DOHH2 (cell line): ENCODE measurements around the gene AKAP8L.

ENCODE experiments used
- H3F3A ChIP-seq: fragments of 200-600 bp; sonication (generic), shearing (Covaris generic); 2 replicates; pipeline ENCODE4 v1.6.0; 2016; ENCODE audit warnings: antibody characterized with exemption, mild to moderate bottlenecking; ENCODE audit not compliant: control insufficient read depth, insufficient read depth
- H3K27ac ChIP-seq: fragments of 200-600 bp; sonication (generic); 2 replicates; pipeline ENCODE4 v1.5.1; 2014; ENCODE audit warnings: low read depth, mild to moderate bottlenecking, low read length, moderate library complexity
- H3K27me3 ChIP-seq: fragments of 200-600 bp; sonication (generic); 2 replicates; pipeline ENCODE4 v1.6.1; 2014; ENCODE audit warnings: mild to moderate bottlenecking, low read length, mixed read lengths; ENCODE audit not compliant: control insufficient read depth
- H3K36me3 ChIP-seq: fragments of 200-600 bp; sonication (generic); 2 replicates; pipeline ENCODE4 v1.6.1; 2014; ENCODE audit warnings: mild to moderate bottlenecking, low read length, moderate library complexity, mixed read lengths; ENCODE audit not compliant: control insufficient read depth
- H3K4me1 ChIP-seq: fragments of 200-600 bp; sonication (generic); 2 replicates; pipeline ENCODE4 v1.6.1; 2014; ENCODE audit warnings: mild to moderate bottlenecking, low read length, mixed read lengths; ENCODE audit not compliant: control insufficient read depth
- H3K4me2 ChIP-seq: fragments of 200-600 bp; sonication (generic); 2 replicates; pipeline ENCODE4 v1.6.0; 2014; ENCODE audit warnings: mild to moderate bottlenecking, low read length, moderate library complexity
- H3K4me3 ChIP-seq: fragments of 200-600 bp; sonication (generic); 2 replicates; pipeline ENCODE4 v1.5.1; 2014; ENCODE audit warnings: mild to moderate bottlenecking, low read length, mixed read lengths
- H3K79me2 ChIP-seq: fragments of 200-600 bp; sonication (generic); 2 replicates; pipeline ENCODE4 v1.6.1; 2014; ENCODE audit warnings: mild to moderate bottlenecking, low read length, mixed read lengths; ENCODE audit not compliant: control insufficient read depth
- H3K9me2 ChIP-seq: fragments of 200-600 bp; sonication (generic); replicated peaks from 2 replicates; pipeline ENCODE4 v1.6.1; 2014; ENCODE audit warnings: mild to moderate bottlenecking, low read length, mixed read lengths; ENCODE audit not compliant: control insufficient read depth
- H3K9me3 ChIP-seq: fragments of 200-600 bp; sonication (generic); 2 replicates; pipeline ENCODE4 v1.6.1; 2014; ENCODE audit warnings: antibody characterized with exemption, low read length, mixed read lengths; ENCODE audit not compliant: control insufficient read depth, insufficient read depth
- H4K20me1 ChIP-seq: fragments of 200-600 bp; sonication (generic); 2 replicates; pipeline ENCODE4 v1.6.0; 2014; ENCODE audit warnings: low read depth, mild to moderate bottlenecking, antibody characterized with exemption, low read length, moderate library complexity; ENCODE audit not compliant: control insufficient read depth, insufficient read depth
- CTCF ChIP-seq: fragments of 200-600 bp; sonication (generic); IDR thresholded peaks from one replicate; pipeline ENCODE4 v1.5.1; 2014; ENCODE audit warnings: antibody characterized with exemption, mild to moderate bottlenecking, low read depth, low read length; ENCODE audit not compliant: poor library complexity, severe bottlenecking
- EZH2phosphoT487 ChIP-seq: fragments of 200-600 bp; sonication (generic); IDR thresholded peaks from 2 replicates; pipeline ENCODE4 v1.6.1; 2017; ENCODE audit warnings: borderline replicate concordance, mild to moderate bottlenecking, antibody characterized with exemption, low read length, moderate library complexity, mixed read lengths

Gene AKAP8L

GRCh38 chr19:15427991-15428471 lies 9.2 kb upstream of the AKAP8L start:
- Histone ChIP-seq H3F3A (no peaks in the 10 kb centered on the region), H3K4me2 (no peak overlapping the region), H3K36me3 (peaks cover 82% of the 10 kb centered on the region), H3K4me3 (no peak overlapping the region), H3K9me2 (no peaks in the 10 kb centered on the region), H3K27me3 (no peaks in the 10 kb centered on the region), H4K20me1 (peaks cover 9% of the 10 kb centered on the region), H3K27ac (no peak overlapping the region), H3K9me3 (no peaks in the 10 kb centered on the region), H3K4me1 (peaks cover 17% of the 10 kb centered on the region), H3K79me2 (peaks cover 45% of the 10 kb centered on the region)
- TF ChIP-seq EZH2phosphoT487 (no peak), CTCF (no peak)

GRCh38 chr19:15427350-15427700 lies 8.5 kb upstream of the AKAP8L start:
- no peak overlapping the region for H3K27ac ChIP-seq
- H3K79me2 ChIP-seq = peaks cover 41% of the 10 kb centered on the region
- TF ChIP-seq EZH2phosphoT487 (no peak), CTCF (no peak)
- H3K27me3 ChIP-seq = no peaks in the 10 kb centered on the region
- H3K9me2 ChIP-seq = no peaks in the 10 kb centered on the region
- peaks cover 15% of the 10 kb centered on the region for H3K4me1 ChIP-seq
- H3K9me3 ChIP-seq = no peaks in the 10 kb centered on the region
- H3K36me3 ChIP-seq = peaks cover 89% of the 10 kb centered on the region
- H3K4me2 ChIP-seq = no peak overlapping the region
- no peak overlapping the region for H3K4me3 ChIP-seq
- H3F3A ChIP-seq = no peaks in the 10 kb centered on the region
- peaks cover 9% of the 10 kb centered on the region for H4K20me1 ChIP-seq

GRCh38 chr19:15426485-15427349 lies 7.9 kb upstream of the AKAP8L start:
- TF ChIP-seq EZH2phosphoT487 = no peak
- TF ChIP-seq CTCF = no peak
- Histone ChIP-seq H3K27me3 (no peaks in the 10 kb centered on the region), H3K4me1 (peaks cover 15% of the 10 kb centered on the region), H3K27ac (no peak overlapping the region), H3K9me3 (no peaks in the 10 kb centered on the region), H3F3A (no peaks in the 10 kb centered on the region), H3K4me3 (no peak overlapping the region), H3K4me2 (no peak overlapping the region), H3K36me3 (peaks cover 85% of the 10 kb centered on the region), H4K20me1 (peaks cover 7% of the 10 kb centered on the region), H3K9me2 (no peaks in the 10 kb centered on the region), H3K79me2 (peaks cover 35% of the 10 kb centered on the region)
